Epithelial cell of esophagus (primary cell): Measurements from ENCODE around the gene TTBK2.
"Not testable (repeated sequence)": the region's sequence is repeated elsewhere in the genome, so short reads cannot be mapped to it uniquely, and the experiment has no call there.

Experiments used
- DNase-seq: peaks from one replicate; pipeline ENCODE4 v3.0.0; 2010; ENCODE audit warnings: low read depth
- H3K4me3 ChIP-seq: 2 replicates; pipeline ENCODE4 v1.5.1; 2011; ENCODE audit warnings: mild to moderate bottlenecking, low read length, control low read depth
- TF ChIP-seq, protein P1 (sequence below): IDR thresholded peaks from 2 replicates; pipeline ENCODE4 v1.5.1; 2011; ENCODE audit warnings: low read depth, mild to moderate bottlenecking, low read length, control low read depth, inconsistent platforms; ENCODE audit not compliant: insufficient read depth; ENCODE audit errors: missing control alignments

TTBK2 gene

GRCh38 chr15:42920519-42921341 is at the start of gene TTBK2:
Gene TTBK2 (minus strand): TSS chr15:42920778. CDS start chr15:42878617, 42,161 bp downstream.
- TF ChIP-seq, protein P1, sequence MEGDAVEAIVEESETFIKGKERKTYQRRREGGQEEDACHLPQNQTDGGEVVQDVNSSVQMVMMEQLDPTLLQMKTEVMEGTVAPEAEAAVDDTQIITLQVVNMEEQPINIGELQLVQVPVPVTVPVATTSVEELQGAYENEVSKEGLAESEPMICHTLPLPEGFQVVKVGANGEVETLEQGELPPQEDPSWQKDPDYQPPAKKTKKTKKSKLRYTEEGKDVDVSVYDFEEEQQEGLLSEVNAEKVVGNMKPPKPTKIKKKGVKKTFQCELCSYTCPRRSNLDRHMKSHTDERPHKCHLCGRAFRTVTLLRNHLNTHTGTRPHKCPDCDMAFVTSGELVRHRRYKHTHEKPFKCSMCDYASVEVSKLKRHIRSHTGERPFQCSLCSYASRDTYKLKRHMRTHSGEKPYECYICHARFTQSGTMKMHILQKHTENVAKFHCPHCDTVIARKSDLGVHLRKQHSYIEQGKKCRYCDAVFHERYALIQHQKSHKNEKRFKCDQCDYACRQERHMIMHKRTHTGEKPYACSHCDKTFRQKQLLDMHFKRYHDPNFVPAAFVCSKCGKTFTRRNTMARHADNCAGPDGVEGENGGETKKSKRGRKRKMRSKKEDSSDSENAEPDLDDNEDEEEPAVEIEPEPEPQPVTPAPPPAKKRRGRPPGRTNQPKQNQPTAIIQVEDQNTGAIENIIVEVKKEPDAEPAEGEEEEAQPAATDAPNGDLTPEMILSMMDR = no peak
- peak; percentile 99 for DNase-seq
- peak within 1 kb of the TSS; percentile 86 for H3K4me3 ChIP-seq

DNA sequence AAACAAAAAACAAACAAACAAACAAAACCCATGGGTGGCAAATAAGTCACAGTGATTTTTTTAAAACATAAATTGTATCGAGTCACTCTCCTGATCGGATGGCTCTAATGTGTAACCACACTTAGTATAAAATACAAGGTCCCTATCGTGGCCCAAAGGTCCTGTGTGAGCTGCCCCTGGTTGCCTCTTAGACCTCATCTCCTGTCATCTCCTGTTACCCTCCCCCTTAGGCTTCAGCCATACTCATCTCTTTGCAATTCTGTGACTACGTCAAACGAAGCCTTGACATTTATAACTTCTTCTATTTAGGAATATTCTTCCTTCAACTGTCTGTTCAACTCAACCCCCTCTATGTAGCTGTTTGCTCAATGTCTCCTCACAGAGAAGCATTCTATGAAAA is 43.9 kb upstream of the TTBK2 start:
- TF ChIP-seq, protein P1 = no peak
- no peak overlapping the region for H3K4me3 ChIP-seq
- DNase-seq = no peak

DNA sequence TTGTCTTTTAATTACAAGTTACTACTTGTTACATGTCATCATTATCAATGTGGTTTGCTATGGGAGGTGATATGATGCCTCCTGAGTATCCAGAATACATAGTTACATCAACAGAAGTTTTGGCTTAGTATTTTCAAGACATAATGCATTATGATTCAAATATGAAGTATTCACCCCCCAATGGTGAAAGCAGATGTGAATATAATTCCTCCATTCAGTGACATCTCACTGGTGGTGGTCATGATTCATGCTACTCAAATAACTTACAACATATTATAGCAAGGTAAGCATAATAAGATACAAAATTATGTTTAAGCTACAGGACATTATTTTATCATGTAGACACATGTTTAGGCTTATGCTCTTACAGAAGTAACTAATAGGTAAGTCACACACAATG is 34.9 kb upstream of the TTBK2 start:
- TF ChIP-seq, protein P1 = no peak
- no peak overlapping the region for H3K4me3 ChIP-seq
- peak; percentile 94 for DNase-seq

GRCh38 chr15:42954291-42954690 is 33.7 kb upstream of the TTBK2 start:
- TF ChIP-seq, protein P1 = no peak
- DNase-seq = no peak
- no peak overlapping the region for H3K4me3 ChIP-seq

DNA sequence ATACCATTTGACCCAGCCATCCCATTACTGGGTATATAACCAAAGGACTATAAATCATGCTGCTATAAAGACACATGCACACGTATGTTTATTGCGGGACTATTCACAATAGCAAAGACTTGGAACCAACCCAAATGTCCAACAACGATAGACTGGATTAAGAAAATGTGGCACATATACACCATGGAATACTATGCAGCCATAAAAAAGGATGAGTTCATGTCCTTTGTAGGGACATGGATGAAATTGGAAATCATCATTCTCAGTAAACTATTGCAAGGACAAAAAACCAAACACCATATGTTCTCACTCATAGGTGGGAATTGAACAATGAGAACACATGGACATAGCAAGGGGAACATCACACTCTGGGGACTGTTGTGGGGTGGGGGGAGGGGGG is 28.3 kb upstream of the TTBK2 start:
- H3K4me3 ChIP-seq, DNase-seq: not testable (repeated sequence)

- TF ChIP-seq, protein P1 = no peak
- DNase-seq = no peak
- no peak overlapping the region for H3K4me3 ChIP-seq
Measured at GRCh38 chr15:42940527-42940926, 19.9 kb upstream of the TTBK2 start.

GRCh38 chr15:42939841-42940240 is 19.3 kb upstream of the TTBK2 start:
- DNase-seq = no peak
- TF ChIP-seq, protein P1 = no peak
- H3K4me3 ChIP-seq = no peak overlapping the region
